MV-4-11 (cell line): ENCODE measurements around the gene CALHM3.
"Not testable (repeated sequence)": the region's sequence is repeated elsewhere in the genome, so short reads cannot be mapped to it uniquely, and the experiment has no call there.

Experiments
- DNase-seq: peaks from one replicate; lab custom pipeline; 2025; lab: John Stamatoyannopoulos, UW

The CALHM3 gene

DNA sequence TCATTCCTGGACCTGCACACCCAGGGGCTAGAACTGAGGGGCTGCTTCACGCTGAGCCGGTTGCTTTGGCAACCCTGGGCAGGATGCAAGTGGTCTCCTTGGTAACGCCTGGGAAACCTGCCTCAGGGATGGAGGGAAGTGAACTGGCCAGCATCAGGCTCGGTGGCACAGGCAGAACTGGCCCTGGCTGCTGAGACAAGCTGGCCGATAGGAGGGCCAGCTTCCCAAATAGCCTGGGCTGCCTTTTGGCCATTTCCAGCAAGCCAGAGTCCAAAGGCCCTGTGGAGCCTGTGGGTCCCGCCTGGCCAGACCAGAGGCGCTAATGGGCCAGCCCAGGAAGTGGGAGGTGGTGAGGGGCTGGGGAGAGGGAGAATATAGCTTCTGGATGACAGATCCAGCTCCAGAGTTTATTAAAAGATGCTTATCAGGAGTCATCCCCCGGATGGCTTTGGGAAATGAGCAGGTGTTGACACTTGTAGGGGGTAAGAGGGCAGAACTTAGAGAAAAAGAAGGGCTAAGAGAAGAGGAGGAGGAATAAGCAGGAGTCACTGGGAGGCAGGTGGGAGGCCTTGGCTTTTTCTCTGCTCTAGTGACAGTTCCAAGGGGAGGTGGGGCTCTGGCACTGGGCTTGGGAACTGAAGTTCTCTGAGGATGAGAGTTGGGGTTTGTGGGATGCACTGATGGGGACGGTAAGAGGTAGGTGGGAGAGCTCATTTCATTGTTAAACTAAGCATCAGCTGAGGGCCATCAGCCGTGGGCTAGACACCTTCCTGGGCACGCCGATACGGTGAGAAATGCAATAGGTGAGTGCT, 24.0 kb upstream of the CALHM3 start:
- no peak for DNase-seq

DNA sequence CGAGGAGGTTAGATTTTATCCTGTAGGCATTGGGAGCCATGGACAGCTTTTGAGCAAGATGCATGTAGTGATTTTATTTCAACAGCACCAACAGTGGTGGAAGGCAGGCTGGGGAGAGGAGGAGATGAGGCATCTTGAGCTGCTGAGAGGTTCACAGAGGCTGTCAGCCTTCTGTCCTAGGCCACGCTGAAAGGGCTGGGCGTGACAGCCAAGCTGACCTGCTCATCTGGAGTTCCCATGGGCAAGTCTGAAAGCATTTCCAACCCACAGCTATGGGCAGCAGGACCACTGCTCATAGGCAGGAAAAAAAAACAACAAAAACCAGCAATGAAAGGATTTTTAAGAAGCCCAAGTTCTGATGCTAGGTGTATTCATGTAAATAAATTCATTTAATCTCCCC, 22.1 kb upstream of the CALHM3 start:
- DNase-seq = no peak

DNA sequence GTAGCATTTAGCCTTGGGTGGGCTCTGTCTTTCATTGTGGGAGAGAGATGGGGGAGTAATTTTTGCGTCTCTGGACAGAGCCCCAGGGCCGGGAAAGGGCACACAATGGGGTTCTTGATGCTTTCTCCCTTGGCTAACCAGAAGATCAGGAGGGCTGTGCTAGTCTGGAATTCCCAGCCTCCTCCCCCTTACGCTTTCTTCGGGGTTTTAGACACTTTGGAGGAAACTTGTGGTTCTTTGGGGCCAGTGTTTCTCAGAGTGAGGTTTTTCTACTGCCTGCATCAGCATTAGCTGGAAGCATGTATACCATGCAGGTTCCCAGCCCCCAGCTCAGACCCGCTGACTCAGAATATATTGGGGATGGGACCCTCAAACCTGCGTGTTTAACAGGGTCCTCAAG, 21.4 kb upstream of the CALHM3 start:
- no peak for DNase-seq

DNA sequence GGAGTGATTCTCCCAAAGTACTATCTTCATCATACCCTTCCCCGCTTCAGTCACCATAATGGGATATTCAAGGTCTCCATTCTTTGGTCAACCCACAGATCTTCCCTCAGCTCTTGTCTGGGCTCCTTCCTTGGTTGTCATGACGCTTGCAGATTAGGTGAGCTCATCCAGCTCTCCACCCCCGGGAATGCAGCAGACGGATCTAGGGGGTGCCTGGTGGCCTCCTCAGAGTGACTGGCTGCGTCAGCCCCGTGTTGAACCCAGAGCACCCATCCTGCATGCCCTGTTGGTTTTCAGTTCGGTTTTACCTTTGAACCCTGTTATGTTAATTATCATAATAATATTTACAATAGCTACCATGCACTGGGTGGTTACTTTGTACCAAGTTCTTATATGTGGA, 20.8 kb upstream of the CALHM3 start:
- no peak for DNase-seq

DNA sequence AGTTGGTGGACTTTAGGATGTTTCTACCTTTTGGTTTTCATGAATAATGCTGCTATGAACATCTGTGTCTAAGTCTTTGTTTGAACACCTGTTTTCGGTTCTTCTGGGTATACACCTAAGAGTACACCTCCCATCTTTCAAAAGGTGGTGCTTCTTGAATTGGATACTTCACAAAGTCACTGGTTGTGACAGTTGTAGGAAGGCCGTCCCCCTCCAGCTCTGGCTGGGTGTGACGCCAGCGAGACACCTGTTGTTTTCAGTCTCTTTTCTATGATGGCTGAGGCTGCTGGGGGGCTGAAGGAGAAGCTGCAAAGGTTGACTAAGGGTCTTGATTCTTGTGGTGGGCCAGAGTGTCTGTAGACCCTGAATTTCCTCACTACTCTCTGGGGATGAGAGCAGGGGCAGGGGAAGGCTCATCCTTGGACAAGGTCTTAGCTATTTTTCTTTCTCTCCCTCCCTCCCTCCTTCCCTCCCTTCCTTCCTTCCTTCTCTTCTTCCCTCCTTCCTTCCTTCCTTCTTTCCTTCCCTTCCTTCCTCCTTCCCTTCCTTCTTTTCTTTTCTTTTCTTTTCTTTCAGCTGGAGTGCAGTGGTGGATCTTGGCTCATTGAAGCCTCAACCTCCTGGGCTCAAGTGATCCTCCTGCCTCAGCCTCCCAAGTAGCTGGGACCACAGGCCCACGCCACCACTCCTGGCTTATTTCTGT, 20.0 kb upstream of the CALHM3 start:
- DNase-seq = no peak

DNA sequence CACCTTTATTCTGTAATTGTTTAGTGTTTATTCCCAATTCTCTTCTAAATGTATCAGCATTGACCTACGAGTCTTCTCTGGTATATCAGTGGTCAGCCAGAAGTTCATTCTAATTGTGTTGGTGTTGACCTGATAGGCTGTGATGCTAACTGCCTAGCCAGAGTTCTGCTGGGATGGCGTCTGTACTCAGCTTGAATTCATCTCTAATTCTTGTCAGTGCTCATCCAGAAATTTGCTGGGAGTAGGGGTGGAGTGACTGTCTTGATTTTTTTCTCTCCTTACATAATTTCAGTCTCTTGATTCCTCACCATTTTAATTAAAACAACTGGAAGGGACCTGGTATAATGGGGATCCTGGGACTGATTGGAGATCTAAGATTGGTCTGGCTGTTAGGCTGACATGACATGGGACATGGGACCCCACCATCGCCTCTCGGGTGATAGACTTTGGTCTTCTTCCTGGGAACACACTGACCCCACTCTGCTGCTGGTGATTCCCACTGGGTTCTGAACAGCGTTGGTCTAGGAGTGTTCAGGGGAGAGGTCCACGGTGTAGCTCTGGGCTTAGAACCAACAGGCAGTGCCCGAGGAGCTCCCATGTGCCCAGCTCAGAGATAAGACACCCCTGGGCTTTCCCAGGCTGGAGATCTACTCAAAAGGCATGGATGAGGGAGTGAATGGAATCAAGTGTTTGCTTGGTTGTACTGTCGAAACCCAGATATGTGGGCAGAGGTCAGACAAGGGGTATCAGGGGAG, 18.3 kb upstream of the CALHM3 start:
- DNase-seq = no peak

DNA sequence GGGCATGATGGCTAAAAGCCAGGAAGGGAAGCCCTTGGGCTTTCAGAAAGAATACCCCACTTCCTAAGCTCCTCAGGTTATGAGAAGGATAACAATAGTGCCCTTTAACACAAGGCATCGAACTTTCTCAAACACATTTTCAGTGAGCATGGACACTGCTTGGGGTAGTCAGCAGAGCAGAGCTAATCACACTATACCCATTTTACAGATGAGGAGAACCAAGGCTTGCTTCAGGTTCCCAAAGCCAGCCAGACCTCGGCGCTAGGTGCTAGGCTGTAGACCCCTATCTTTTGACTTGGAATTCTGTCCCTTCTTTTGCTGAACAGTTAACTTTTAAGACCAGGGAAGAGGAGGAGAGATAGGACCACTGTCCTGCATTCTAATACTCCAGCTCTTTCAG, 16.3 kb upstream of the CALHM3 start:
- DNase-seq = no peak

DNA sequence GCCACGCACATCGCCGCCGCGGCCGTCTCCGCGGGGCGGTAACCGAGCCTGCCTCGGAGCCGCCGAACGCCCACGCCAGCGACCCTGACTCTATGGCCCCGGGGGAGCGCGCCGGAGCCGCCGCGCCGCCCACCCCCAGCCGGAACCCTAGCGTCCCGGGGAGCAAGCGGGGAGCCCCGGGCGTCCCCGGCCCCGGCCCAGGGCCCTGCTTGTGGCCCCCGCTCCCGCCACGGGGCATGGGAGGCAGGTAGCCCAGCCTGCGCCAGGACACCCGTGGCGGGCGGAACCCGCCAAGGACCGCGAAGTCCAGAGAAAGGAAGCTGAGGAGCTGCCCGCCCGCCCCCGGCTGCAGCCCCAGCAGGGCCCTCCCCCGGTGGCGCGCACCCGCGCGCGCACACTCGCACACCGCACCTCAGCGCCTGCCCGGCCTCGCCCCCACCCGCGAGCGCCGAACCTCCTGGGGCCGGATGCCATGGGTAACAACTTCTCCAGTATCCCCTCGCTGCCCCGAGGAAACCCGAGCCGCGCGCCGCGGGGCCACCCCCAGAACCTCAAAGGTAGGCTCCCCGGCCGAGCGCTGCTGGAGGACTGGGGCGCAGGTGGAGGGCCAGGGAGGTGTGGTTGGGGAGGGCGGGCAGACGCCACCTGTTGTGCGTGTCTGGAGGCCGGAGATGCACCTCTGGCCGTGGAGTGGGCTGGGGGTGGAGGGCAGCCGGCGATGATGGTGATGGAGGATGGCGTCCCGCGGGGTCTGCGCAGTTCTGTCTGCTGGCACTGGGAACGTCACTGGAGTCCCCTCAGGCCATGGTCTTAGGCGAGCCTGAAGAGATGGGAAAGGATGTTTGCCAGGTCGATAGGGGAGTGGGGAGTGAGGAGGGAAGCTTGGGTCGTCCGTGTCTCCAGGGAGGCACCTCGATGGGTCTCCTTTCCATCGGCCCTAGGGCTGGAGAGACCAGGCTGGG, 15.2 kb upstream of the CALHM3 start:
- no peak for DNase-seq

DNA sequence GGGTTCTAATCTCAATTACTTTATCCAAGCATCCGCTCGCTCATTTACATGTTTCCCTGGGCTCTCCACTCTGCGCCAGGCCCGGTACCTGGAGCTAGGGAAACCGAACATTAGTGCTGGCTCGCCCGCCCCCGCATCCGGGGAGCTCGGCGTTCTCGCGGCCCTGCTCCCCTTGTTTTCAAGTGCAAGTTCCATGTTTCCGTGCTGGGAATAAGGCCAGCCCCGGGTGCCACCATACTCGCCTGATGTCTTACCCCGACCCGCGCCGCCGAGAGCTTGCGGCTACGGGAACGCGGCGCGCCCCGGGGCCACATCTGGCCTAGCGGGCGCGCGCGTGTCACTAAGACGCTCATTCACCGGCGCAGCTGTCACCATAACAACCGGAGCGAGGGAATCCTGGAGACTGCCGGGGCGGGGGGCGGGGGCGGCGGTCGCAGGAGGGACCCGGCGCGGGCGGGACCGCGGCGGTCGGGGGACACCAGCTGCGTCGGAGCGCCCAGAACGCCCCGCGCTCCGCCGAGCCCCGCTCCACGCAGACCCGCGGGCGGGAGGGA, 14.4 kb upstream of the CALHM3 start, which contains the start of gene NEURL1:
TSS of gene NEURL1 (plus strand) at position 344 of the 554 bp plus-strand sequence. CDS start 683 bp downstream, outside the sequence.
- DNase-seq = no peak

DNA sequence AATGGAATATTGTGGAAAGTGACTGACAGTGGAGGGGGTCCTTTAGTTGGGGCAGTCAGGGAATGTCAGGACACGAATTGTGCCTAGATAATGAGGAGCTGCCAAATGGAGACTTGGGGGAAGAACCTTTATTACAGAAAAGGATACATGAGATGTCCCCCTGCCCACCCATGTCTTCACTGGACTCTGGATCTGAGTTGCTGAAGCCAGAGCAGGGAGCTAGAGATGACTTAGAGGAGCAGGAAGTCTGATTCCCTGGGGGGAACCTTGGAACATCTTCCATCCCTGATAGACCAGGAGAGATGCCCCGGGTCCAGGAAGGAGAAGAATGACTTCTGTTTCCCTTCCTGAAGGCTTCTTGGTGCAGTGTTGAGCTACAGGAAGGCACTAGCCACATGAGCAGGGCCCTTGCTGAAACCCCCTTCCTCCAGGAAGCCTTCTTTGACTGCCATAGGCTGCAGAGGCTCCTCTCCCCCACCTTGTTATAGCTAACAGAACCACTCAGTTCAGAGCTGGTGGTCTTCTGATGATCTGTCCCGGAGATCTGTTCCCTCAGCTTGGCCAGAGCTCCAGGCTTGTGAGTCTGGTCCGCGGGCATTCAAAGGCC, 13.7 kb upstream of the CALHM3 start:
- no peak for DNase-seq

DNA sequence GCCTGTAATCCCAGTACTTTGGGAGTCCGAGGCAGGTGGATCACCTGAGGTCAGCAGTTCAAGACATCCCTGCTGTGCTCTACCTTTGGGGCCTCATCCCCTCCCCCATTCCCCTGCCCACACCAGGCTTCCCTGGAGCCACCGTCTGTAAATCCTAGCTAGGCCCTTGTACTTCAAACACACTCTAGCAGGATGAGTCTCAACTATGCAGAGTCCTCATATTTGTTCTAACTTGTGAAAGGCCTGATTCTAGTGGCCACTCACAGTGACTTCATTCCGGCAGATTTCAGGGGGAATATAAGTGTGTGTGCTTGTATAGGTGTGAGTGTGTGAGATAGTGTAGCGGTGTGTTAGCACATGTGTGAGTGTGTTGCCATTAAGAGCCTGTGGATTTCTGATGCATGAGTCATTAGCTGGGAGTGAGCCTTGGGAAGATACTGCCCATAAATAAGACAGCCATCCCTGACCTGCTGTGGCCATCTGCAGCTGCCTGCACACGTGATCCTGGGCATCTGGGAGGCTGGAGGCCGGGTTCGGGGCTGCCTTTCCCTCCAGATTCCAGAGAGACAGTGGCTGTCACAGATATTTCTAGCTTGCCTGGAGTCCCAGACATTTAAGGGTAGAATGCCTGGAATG, 12.8 kb upstream of the CALHM3 start:
- no peak for DNase-seq

DNA sequence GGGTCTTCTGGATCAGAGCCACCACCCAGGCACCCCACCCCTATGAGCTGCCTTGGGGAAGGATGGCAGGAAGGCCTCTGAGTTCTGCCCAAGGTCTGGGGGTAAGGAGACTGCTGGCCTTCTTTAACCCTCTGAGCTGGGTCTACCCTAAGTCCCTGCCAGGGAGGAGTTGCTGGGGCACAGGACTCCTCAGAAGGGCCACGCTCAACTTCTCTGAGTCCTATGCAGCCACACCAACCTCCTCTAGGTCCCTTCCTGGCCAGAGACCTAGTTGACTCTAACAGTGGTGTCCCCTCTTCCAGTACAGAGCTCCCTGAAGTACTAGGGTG, 11.9 kb upstream of the CALHM3 start:
- DNase-seq = no peak

DNA sequence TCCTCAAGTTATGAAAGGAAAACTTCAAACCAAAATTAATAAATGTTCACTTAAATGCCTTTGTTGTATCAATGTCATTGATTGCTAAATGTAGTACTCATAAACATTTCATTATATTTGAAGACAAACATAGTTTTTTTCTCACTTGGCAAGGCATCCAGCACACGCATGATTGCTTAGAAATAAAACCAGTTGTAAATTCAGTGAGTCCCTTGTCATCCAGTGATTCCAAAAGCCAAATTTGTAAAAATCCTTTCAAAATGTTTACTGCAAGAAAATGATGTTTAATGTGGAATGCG, 8.3 kb upstream of the CALHM3 start:
- no peak for DNase-seq

DNA sequence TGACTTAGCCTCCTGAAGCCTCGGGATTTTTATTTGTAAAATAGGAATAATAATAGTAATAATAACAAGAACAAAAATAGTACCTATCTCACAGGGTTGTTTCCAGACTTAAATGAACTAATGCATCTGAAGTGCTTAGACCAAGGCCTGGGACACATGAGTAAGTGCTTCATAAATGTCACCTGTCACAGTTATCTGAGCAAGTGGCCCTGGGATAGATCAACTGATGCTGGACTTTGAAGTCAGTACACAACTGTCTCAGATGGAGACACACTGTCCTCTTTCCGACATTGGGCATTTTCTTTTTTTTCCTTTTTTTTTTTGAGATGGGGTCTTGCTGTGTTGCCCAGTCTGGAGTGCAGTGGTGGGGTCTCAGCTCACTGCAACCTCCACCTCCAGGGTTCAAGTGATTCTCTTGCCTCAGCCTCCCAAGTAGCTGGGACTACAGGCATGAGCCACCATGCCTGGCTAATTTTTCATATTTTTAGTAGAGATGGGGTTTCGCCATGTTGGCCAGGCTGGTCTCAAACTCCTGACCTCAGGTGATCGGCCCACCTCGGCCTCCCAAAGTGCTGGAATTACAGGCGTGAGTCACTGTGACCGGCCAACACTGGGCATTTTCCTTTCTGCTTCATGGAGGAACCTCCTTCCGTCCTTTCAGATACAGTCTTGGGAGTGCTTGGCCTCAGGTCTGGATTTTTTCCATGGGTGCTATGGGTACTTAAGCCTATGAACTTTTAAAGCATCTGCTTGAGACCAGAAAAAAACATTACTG, 7.8 kb upstream of the CALHM3 start:
- not testable (repeated sequence) for DNase-seq

DNA sequence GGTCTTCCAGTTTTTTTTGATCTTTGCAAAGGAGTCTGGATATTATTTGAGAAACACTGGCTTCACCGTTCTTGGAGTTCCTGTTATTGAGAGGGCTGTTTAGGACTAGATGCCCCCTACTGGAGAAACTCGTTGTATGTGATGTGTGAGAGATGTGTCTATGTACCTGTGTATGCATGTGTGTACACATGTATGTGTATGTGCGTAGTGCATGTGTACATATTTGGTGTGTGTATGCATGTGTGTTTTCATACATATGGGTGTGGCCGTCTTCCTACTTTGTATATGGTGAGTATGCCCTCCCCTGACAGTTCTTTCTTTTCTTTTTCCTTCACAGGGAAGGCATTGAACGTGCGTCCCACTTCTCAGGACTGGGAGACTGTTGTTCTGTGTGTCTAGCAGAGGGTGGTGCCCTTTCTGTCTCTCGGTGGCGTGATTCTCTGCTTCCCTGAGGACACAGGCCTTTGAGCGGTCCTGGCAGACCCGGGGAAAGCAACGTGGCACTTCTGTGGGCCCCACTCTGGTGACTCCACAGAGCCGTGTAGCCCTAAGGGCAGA, 3.0 kb upstream of the CALHM3 start:
- peak; percentile 78 for DNase-seq

DNA sequence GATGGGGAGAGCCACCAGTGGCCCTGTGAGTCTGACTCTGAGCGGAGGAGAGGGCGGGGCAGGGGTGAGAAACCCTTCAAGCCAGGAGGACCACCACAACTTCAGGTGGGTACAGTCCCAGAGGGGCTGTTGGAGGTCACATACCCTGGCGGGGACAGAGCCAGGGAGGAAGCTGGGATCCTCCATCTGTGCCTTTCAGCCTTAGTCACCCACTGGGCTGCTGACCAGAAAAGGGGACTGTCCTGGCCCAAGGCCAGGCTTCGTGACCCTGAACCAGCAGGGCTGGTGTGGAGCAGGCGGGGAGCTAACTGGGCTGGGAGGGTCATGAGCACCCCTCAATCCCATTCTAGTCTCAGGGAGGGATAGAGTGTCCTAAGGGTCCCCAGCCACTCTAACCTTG, 1.5 kb upstream of the CALHM3 start:
- no peak for DNase-seq

DNA sequence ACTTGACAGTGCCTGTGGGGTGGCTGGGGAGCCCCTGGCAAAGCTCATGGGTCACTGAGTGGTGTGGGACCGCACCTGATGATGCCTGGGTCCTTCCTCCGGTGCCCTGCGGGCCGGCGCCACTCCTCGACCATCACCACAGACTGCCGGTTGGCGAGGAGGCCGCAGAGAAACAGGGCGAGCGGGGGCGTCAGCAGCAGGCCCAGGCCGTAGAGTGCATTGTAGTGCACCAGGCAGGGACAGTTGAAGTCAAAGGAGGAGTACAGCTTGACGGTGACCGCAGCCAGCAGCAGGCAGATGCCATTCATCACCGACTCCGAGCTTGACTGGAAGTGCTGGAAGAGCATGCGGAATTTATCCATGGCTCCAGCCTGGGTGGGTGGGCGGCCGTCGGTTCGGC, 369 bp downstream of the CALHM3 start:
- no peak for DNase-seq

DNA sequence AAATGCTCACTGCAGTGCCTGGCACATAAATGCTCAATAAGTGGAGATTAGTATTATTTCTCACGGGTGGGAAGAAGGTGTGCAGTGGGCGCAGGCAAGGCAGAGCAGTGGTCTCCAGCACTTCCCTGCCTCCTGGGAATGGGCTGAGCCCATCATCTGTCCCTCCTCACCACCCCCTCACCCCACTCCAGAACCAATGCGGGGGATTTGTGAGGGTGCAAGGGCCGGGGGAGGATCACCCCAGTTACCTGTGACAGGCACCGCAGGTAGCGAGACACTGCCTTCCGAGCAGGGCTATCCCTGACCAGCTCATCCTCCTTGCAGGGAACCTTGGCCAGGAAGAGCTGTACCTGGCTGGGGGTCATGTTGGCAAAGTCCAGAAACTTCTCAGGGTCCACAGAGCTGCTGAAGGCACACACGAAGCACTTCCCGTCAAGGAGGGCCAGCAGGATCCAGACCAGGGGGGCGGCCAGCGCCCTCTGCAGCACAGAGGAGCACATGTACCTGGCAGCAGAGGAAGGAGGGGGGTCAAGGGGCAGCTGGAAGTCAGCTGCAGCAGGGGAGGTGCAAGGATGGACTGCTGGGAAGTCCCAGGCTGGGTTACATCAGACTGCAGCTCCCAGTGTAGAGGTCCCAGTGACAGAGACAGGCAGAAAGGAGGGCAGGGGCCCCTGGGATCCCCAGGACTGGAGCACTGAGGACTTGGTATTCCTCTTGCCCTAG, 2.8 kb downstream of the CALHM3 start:
- peak; percentile 6 for DNase-seq

DNA sequence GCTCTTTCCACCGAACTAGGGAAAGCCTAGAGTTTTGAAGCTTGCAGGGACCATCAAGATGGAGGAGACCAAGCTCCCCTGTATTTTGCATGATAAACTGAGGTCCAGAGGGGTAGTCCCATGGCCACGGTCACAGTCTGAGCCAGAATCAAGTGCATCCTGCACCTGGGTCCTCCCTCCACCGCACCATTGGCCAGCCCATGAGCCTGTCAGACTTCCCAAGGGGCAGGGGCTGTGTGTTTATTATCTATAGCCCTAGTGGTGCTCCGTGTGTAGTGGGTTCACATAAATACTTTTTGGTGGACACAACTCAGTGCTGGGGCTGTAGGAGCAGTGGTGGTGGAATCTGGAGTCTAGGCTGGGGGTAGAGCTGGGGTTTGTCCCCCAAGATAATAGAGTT, 3.6 kb downstream of the CALHM3 start:
- no peak for DNase-seq
